HCT116 (cell line): ENCODE measurements around the gene GOLGA7B. TPM values are rescaled to one million over a fixed set of nuclear protein-coding genes. Genes with fewer than 3 reads are reported as not detected.

Experiments
- ATAC-seq: fragments of 200-7000 bp; cut with Tn5 transposase; 2 replicates; pipeline ENCODE4 v1.9.1; 2020; ENCODE audit warnings: mild to moderate bottlenecking, moderate library complexity
- BruUV-seq: library from RNA; stranded (reverse); fragments of 400-500 nt; replicated peaks from 2 replicates; lab custom pipeline; 2021; lab: Mats Ljungman, UMichigan
- CTCF ChIA-PET: fragments of 300-600 bp; sonication (Branson Sonifier 250); formaldehyde crosslinking; loops from one replicate; lab custom pipeline; 2021; ENCODE audit warnings: antibody characterized with exemption; lab: Charles Lee
- POLR2A ChIA-PET: fragments of 300-600, 350-600 bp; sonication (Branson Sonifier 250); formaldehyde crosslinking; loops from one replicate; lab custom pipeline; 2021; ENCODE audit warnings: antibody characterized with exemption; lab: Charles Lee
- RAD21 ChIA-PET, 2 experiments: fragments of 300-600 bp; sonication (Branson Sonifier 250); formaldehyde crosslinking; loops; one replicate each; lab custom pipeline; 2023; ENCODE audit warnings: low total read pairs in 2 of 2; ENCODE audit not compliant: uncharacterized antibody in 2 of 2, unreplicated experiment in 2 of 2, low non-redundant PET in 1 of 2; lab: Charles Lee
- DNase-seq: peaks from one replicate; pipeline ENCODE4 v3.0.0-alpha.2; 2010; ENCODE audit warnings: low read depth, low spot score
- H2AFZ ChIP-seq: fragments of 200-600 bp; shearing (Covaris generic), sonication (generic); 2 replicates; pipeline ENCODE4 v1.6.1; 2017; ENCODE audit warnings: low read depth, mixed run types, mixed read lengths, antibody characterized with exemption, low read length; ENCODE audit not compliant: poor library complexity, severe bottlenecking
- H3K27ac ChIP-seq: 2 replicates; pipeline ENCODE4 v1.5.1; 2012; ENCODE audit warnings: low read depth, low read length
- H3K27me3 ChIP-seq: fragments of 200-600 bp; sonication (generic); 2 replicates; pipeline ENCODE4 v1.6.1; 2016; ENCODE audit warnings: mixed run types, low read length, mixed read lengths; ENCODE audit not compliant: insufficient read depth
- H3K36me3 ChIP-seq, 2 experiments: fragments of 200-500 bp in 1 of 2; fragments of 200-600 bp in 1 of 2; sonication (Bioruptor generic) in 1 of 2; sonication (generic) in 1 of 2; 2 replicates each; pipeline versions ENCODE4 v1.5.1 to v1.6.1; 2014 to 2016; ENCODE audit warnings: low read length in 2 of 2, inconsistent platforms in 1 of 2, mixed read lengths in 1 of 2, mixed run types in 1 of 2; ENCODE audit not compliant: insufficient read depth in 2 of 2, control insufficient read depth in 1 of 2
- H3K4me1 ChIP-seq, 2 experiments: fragments of 200-600 bp in 1 of 2; sonication (generic) in 1 of 2; 2 replicates each; pipeline versions ENCODE4 v1.5.1 to v1.6.1; 2012 to 2017; ENCODE audit warnings: low read length in 2 of 2, inconsistent platforms in 1 of 2, mild to moderate bottlenecking in 1 of 2, mixed read lengths in 1 of 2, mixed run types in 1 of 2, moderate library complexity in 1 of 2; ENCODE audit not compliant: insufficient read depth in 2 of 2, control insufficient read depth in 1 of 2
- H3K4me2 ChIP-seq: fragments of 200-600 bp; sonication (generic); 2 replicates; pipeline ENCODE4 v1.6.1; 2017; ENCODE audit warnings: mixed run types, low read length, mixed read lengths
- H3K4me3 ChIP-seq, 2 experiments: fragments of 200-600 bp in 1 of 2; sonication (generic) in 1 of 2; replicated peaks in 1 of 2; 2 replicates each; pipeline ENCODE4 v1.5.1; 2011 to 2016; ENCODE audit warnings: low read length in 2 of 2, control low read depth in 1 of 2, low read depth in 1 of 2, mild to moderate bottlenecking in 1 of 2, mixed read lengths in 1 of 2, mixed run types in 1 of 2
- H3K79me2 ChIP-seq: fragments of 200-600 bp; sonication (generic); 2 replicates; pipeline ENCODE4 v1.6.1; 2017; ENCODE audit warnings: mild to moderate bottlenecking, mixed run types, low read length, moderate library complexity, mixed read lengths; ENCODE audit not compliant: insufficient read depth
- H3K9ac ChIP-seq: fragments of 200-600 bp; sonication (generic); 2 replicates; pipeline ENCODE4 v1.6.1; 2016; ENCODE audit warnings: low read length, mixed read lengths
- H3K9me2 ChIP-seq: fragments of 200-600 bp; sonication (generic), shearing (Covaris generic); 2 replicates; pipeline ENCODE4 v1.6.1; 2017; ENCODE audit warnings: mixed run types, mild to moderate bottlenecking, moderate library complexity; ENCODE audit not compliant: insufficient read depth
- H3K9me3 ChIP-seq, 2 experiments: fragments of 200-500 bp in 1 of 2; fragments of 200-600 bp in 1 of 2; sonication (Bioruptor generic) in 1 of 2; sonication (generic) in 1 of 2; 2 replicates each; pipeline ENCODE4 v1.6.1; 2014 to 2017; ENCODE audit warnings: low read length in 2 of 2, mixed read lengths in 2 of 2, inconsistent platforms in 1 of 2, low read depth in 1 of 2, mild to moderate bottlenecking in 1 of 2, mixed run types in 1 of 2, moderate library complexity in 1 of 2; ENCODE audit not compliant: control insufficient read depth in 1 of 2, insufficient read depth in 1 of 2
- H4K20me1 ChIP-seq: fragments of 200-600 bp; sonication (generic), shearing (Covaris generic); 2 replicates; pipeline ENCODE4 v1.6.1; 2017; ENCODE audit warnings: mixed run types, mild to moderate bottlenecking, moderate library complexity; ENCODE audit not compliant: insufficient read depth
- CEBPB ChIP-seq: IDR thresholded peaks from 2 replicates; pipeline ENCODE4 v1.6.1; 2012; ENCODE audit warnings: low read depth
- EGR1 ChIP-seq: IDR thresholded peaks from 2 replicates; pipeline ENCODE4 v1.6.1; 2012; ENCODE audit warnings: low read depth
- EZH2 ChIP-seq: fragments of 200-600 bp; sonication (generic); IDR thresholded peaks from 2 replicates; pipeline ENCODE4 v1.6.1; 2017; ENCODE audit warnings: antibody characterized with exemption, mixed run types
- EZH2phosphoT487 ChIP-seq: fragments of 200-600 bp; IDR thresholded peaks from 2 replicates; pipeline ENCODE4 v1.6.1; 2018; ENCODE audit warnings: antibody characterized with exemption, borderline replicate concordance
- FOSL1 ChIP-seq: IDR thresholded peaks from 2 replicates; pipeline ENCODE4 v1.6.1; 2012; ENCODE audit warnings: low read depth
- JUND ChIP-seq: IDR thresholded peaks from 2 replicates; pipeline ENCODE4 v1.6.1; 2012
- MAX ChIP-seq: IDR thresholded peaks from 2 replicates; pipeline ENCODE4 v1.6.1; 2012
- SRF ChIP-seq: IDR thresholded peaks from 2 replicates; pipeline ENCODE4 v1.6.1; 2012; ENCODE audit warnings: low read depth
- intact Hi-C: fragments of 100-400 bp; cut with micrococcal nuclease; formaldehyde crosslinking; loops from 2 replicates; pipeline ENCODE4 v1.10.0; 2022
- total RNA-seq: library from RNA; stranded (reverse); gene quantifications from one replicate; pipeline ENCODE4 v1.2.1, GENCODE V29; 2021; ENCODE audit not compliant: unreplicated experiment

GOLGA7B gene
- total RNA-seq, 1 experiment from 2014 or later: 1.0 TPM

GRCh38 chr10:97810446-97810845 is 39.2 kb upstream of the GOLGA7B start:
- H3K4me2 ChIP-seq: 0 out of 2 replicates have a peak overlapping the region, but pooled peaks have one; percentile 17
- CTCF ChIA-PET: interaction anchor here (1.1 kb wide), 1 partner anchor 19 kb away, joined by 6 read pairs; no protein-coding TSS in a partner anchor

GRCh38 chr10:97811958-97812357 is 37.7 kb upstream of the GOLGA7B start:
- POLR2A ChIA-PET: no interaction called here
- Histone ChIP-seq H3K9ac (no peak overlapping the region), H3K4me3 (no peak overlapping the region)

More at GRCh38 chr10:97810446-97810845, 39.2 kb upstream of the GOLGA7B start:
- Histone ChIP-seq H2AFZ (no peak overlapping the region), H3K4me1 (peaks cover 5 to 22% of the 10 kb centered on the region in 2 experiments; a peak in 3 of 4 replicates), H3K9ac (no peak overlapping the region), H3K79me2 (no peaks in the 10 kb centered on the region), H3K27me3 (no peaks in the 10 kb centered on the region)
- DNase-seq: peak; percentile 10
- RAD21 ChIA-PET: no interaction called here
- no TSS peak for BruUV-seq
- intact Hi-C loops: no loop called here
- no peak for TF ChIP-seq SRF
- TF ChIP-seq JUND: 0 out of 2 replicates have a peak, but pooled peaks have one; percentile 22
- no peak for TF ChIP-seq EGR1
- peak; percentile 26; the same call in 1 of the 2 replicates for TF ChIP-seq FOSL1
- no peak for TF ChIP-seq CEBPB
- TF ChIP-seq EZH2phosphoT487: no peak
- TF ChIP-seq, all 23 proteins: peak for 2
- no peaks in the 10 kb centered on the region for H3K36me3 ChIP-seq
- H3K4me3 ChIP-seq: no peak overlapping the region
- H3K9me3 ChIP-seq: no peaks in the 10 kb centered on the region
- peak; percentile 59 for ATAC-seq
- H3K27ac ChIP-seq: no peak overlapping the region
- H4K20me1 ChIP-seq: no peaks in the 10 kb centered on the region
- no peaks in the 10 kb centered on the region for H3K9me2 ChIP-seq
- POLR2A ChIA-PET: no interaction called here

More at GRCh38 chr10:97811958-97812357, 37.7 kb upstream of the GOLGA7B start:
- no peak for DNase-seq
- no peak for ATAC-seq
- no peak overlapping the region for H2AFZ ChIP-seq
- no peaks in the 10 kb centered on the region for H4K20me1 ChIP-seq
- BruUV-seq: no TSS peak
- H3K9me2 ChIP-seq: no peaks in the 10 kb centered on the region
- RAD21 ChIA-PET: no interaction called here
- H3K4me2 ChIP-seq: no peak overlapping the region
- no peaks in the 10 kb centered on the region for H3K9me3 ChIP-seq
- no peaks in the 10 kb centered on the region for H3K79me2 ChIP-seq
- H3K4me1 ChIP-seq: peaks cover 5 to 22% of the 10 kb centered on the region in 2 experiments; a peak in 3 of 4 replicates
- H3K27me3 ChIP-seq: no peaks in the 10 kb centered on the region
- intact Hi-C loops: no loop called here
- H3K36me3 ChIP-seq: no peaks in the 10 kb centered on the region
- no peak overlapping the region for H3K27ac ChIP-seq
- CTCF ChIA-PET: no interaction called here
- TF ChIP-seq EZH2 (no peak), MAX (no peak), CEBPB (no peak)
